HCT116 (cell line): Measurements from ENCODE around the gene ORC3.
A peak's percentile ranks its signal among the peaks of the same experiment; 100 is the strongest.

Source experiments
- EGR1 ChIP-seq: IDR thresholded peaks from 2 replicates; pipeline ENCODE4 v1.6.1; 2012; ENCODE audit warnings: low read depth
- EZH2 ChIP-seq: fragments of 200-600 bp; sonication (generic); IDR thresholded peaks from 2 replicates; pipeline ENCODE4 v1.6.1; 2017; ENCODE audit warnings: antibody characterized with exemption, mixed run types
- EZH2phosphoT487 ChIP-seq: fragments of 200-600 bp; IDR thresholded peaks from 2 replicates; pipeline ENCODE4 v1.6.1; 2018; ENCODE audit warnings: antibody characterized with exemption, borderline replicate concordance
- JUND ChIP-seq: IDR thresholded peaks from 2 replicates; pipeline ENCODE4 v1.6.1; 2012
- MAX ChIP-seq: IDR thresholded peaks from 2 replicates; pipeline ENCODE4 v1.6.1; 2012
- POLR2A ChIP-seq: IDR thresholded peaks from 2 replicates; pipeline ENCODE4 v1.7.0; 2011; ENCODE audit warnings: borderline replicate concordance; ENCODE audit not compliant: insufficient read depth, insufficient read length; ENCODE audit errors: extremely low read depth
- POLR2AphosphoS5 ChIP-seq: IDR thresholded peaks from 2 replicates; pipeline ENCODE4 v1.6.1; 2011; ENCODE audit warnings: mild to moderate bottlenecking, low read depth, low read length, moderate library complexity
- RAD21 ChIP-seq: IDR thresholded peaks from 2 replicates; pipeline ENCODE4 v1.6.1; 2012; ENCODE audit warnings: low read depth, mild to moderate bottlenecking
- SP1 ChIP-seq: IDR thresholded peaks from 2 replicates; pipeline ENCODE4 v1.6.1; 2012; ENCODE audit warnings: low read depth
- SRF ChIP-seq: IDR thresholded peaks from 2 replicates; pipeline ENCODE4 v1.6.1; 2012; ENCODE audit warnings: low read depth
- YY1 ChIP-seq: IDR thresholded peaks from 2 replicates; pipeline ENCODE4 v1.6.1; 2011; ENCODE audit warnings: low read length, low read depth, moderate library complexity, mild to moderate bottlenecking; ENCODE audit not compliant: insufficient replicate concordance; ENCODE audit errors: extremely low read depth
- ZFX ChIP-seq: fragments of 450-650 bp; IDR thresholded peaks from 2 replicates; pipeline ENCODE4 v1.6.1; 2017
- TF ChIP-seq, protein P1 (sequence below), 3 experiments: fragments of 200-600 bp in 1 of 3; sonication (generic) in 1 of 3; IDR thresholded peaks in 2 of 3; conservative IDR thresholded peaks in 1 of 3; 2 replicates each; pipeline ENCODE4 v1.5.1; 2012 to 2017; ENCODE audit warnings: low read depth in 2 of 3, low read length in 2 of 3, antibody characterized with exemption in 1 of 3, borderline replicate concordance in 1 of 3, control low read depth in 1 of 3, mild to moderate bottlenecking in 1 of 3, mixed read lengths in 1 of 3, mixed run types in 1 of 3, moderate library complexity in 1 of 3; ENCODE audit not compliant: insufficient read depth in 1 of 3

- TF ChIP-seq EGR1 (no peak), RAD21 (no peak; the same call in 1 of the 2 replicates), EZH2phosphoT487 (no peak), YY1 (peak; percentile 85), POLR2A (peak; percentile 70), MAX (peak; percentile 86), SRF (peak; percentile 78; the same call in 1 of the 2 replicates), EZH2 (no peak), POLR2AphosphoS5 (peak; percentile 96), ZFX (peak; percentile 15; the same call in 1 of the 2 replicates), SP1 (peak; percentile 93), JUND (no peak)
- TF ChIP-seq, protein P1, sequence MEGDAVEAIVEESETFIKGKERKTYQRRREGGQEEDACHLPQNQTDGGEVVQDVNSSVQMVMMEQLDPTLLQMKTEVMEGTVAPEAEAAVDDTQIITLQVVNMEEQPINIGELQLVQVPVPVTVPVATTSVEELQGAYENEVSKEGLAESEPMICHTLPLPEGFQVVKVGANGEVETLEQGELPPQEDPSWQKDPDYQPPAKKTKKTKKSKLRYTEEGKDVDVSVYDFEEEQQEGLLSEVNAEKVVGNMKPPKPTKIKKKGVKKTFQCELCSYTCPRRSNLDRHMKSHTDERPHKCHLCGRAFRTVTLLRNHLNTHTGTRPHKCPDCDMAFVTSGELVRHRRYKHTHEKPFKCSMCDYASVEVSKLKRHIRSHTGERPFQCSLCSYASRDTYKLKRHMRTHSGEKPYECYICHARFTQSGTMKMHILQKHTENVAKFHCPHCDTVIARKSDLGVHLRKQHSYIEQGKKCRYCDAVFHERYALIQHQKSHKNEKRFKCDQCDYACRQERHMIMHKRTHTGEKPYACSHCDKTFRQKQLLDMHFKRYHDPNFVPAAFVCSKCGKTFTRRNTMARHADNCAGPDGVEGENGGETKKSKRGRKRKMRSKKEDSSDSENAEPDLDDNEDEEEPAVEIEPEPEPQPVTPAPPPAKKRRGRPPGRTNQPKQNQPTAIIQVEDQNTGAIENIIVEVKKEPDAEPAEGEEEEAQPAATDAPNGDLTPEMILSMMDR (IDR thresholded peaks at IDR 0.05 in 2 of 3, conservative IDR thresholded peaks at IDR 0.05 in 1 of 3; ENCODE audit: borderline replicate concordance in 1 of 3, insufficient read depth in 1 of 3, low read depth in 2 of 3, low read length in 2 of 3) = no peak
Measured at GRCh38 chr6:87589693-87590416, at the start of gene ORC3, which contains the start of gene RARS2.
